Neutrophil (primary cell): ENCODE results near the gene DNAAF1.

Experiments
- H3K27ac ChIP-seq: fragments of 200-600 bp; sonication (generic); 2 replicates; pipeline ENCODE4 v1.5.1; 2016; ENCODE audit warnings: mild to moderate bottlenecking, moderate library complexity
- H3K27me3 ChIP-seq: fragments of 200-600 bp; sonication (generic); 2 replicates; pipeline ENCODE4 v1.6.0; 2016; ENCODE audit warnings: mild to moderate bottlenecking
- H3K36me3 ChIP-seq: fragments of 200-600 bp; sonication (generic); 2 replicates; pipeline ENCODE4 v1.5.1; 2017
- H3K4me1 ChIP-seq, 2 experiments: fragments of 200-600 bp in 1 of 2; sonication (generic) in 1 of 2; 1 replicate in 1 of 2; 2 replicates in 1 of 2; pipeline versions ENCODE4 v1.5.1 to v1.6.1; 2013 to 2016; ENCODE audit warnings: low read depth in 1 of 2, low read length in 1 of 2, mild to moderate bottlenecking in 1 of 2, moderate library complexity in 1 of 2; ENCODE audit not compliant: control insufficient read depth in 1 of 2, insufficient read depth in 1 of 2
- H3K4me3 ChIP-seq, 2 experiments: fragments of 200-600 bp in 1 of 2; sonication (generic) in 1 of 2; 1 replicate in 1 of 2; 2 replicates in 1 of 2; pipeline ENCODE4 v1.5.1; 2013 to 2016; ENCODE audit warnings: low read depth in 1 of 2, low read length in 1 of 2, mild to moderate bottlenecking in 1 of 2, moderate library complexity in 1 of 2
- H3K9me3 ChIP-seq: fragments of 200-600 bp; sonication (generic); 2 replicates; pipeline ENCODE4 v1.5.1; 2016
- CTCF ChIP-seq: fragments of 200-600 bp; sonication (generic); IDR thresholded peaks from 2 replicates; pipeline ENCODE4 v1.5.1; 2016; ENCODE audit warnings: antibody characterized with exemption

Gene DNAAF1

DNA sequence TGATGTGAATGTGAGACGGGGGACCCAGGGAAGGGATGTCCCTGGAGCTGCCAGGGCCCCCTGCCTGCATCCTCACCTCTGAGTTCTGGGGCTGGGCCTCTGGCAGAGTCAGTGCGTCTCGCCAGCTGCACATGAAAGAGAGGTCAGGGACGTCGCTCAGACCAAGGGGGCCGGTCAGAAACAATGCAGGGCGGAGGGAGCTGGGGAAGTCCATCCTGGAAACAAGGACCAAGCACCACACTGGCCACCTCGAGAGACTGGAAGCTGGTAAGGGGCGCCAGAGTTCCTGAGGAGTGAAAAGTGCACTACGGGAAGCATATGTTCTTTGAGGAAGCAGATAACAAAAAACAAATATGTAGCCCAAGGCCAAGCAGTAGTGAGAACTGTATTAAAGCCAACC, 39.7 kb downstream of the DNAAF1 start:
- no peak for TF ChIP-seq CTCF
- Histone ChIP-seq H3K9me3 (no peaks in the 10 kb centered on the region), H3K4me1 (peaks cover 11 to 13% of the 10 kb centered on the region in 2 experiments), H3K27ac (no peak overlapping the region), H3K4me3 (no peak overlapping the region), H3K36me3 (peaks cover 49% of the 10 kb centered on the region), H3K27me3 (no peaks in the 10 kb centered on the region)

- H3K27me3 ChIP-seq, result no peaks in the 10 kb centered on the region
- TF ChIP-seq CTCF, result peak; percentile 98
- peak within 1 kb of the TSS; percentile 89 to 97 for H3K4me3 ChIP-seq
- H3K4me1 ChIP-seq, result peaks cover 11 to 13% of the 10 kb centered on the region in 2 experiments
- peaks cover 29% of the 10 kb centered on the region for H3K36me3 ChIP-seq
- H3K27ac ChIP-seq, result peak within 1 kb of the TSS; percentile 65
- H3K9me3 ChIP-seq, result no peaks in the 10 kb centered on the region
Observed at GRCh38 chr16:84186685-84187437, 41.8 kb downstream of the DNAAF1 start, which contains the start of gene TAF1C. Gene TAF1C, minus strand, starts transcription at chr16:84187057. Its CDS starts 2,069 bp downstream, at chr16:84184988.

GRCh38 chr16:84190731-84191388, 45.8 kb downstream of the DNAAF1 start, which contains the start of gene ADAD2:
Gene ADAD2, plus strand, starts transcription at chr16:84191157. Its CDS starts 74 bp downstream, at chr16:84191231.
- no peak for TF ChIP-seq CTCF
- H3K27me3 ChIP-seq, result peaks cover 19% of the 10 kb centered on the region
- no peaks in the 10 kb centered on the region for H3K9me3 ChIP-seq
- H3K4me3 ChIP-seq, result no peak within 1 kb of the TSS
- no peak within 1 kb of the TSS for H3K27ac ChIP-seq
- H3K4me1 ChIP-seq, result peaks cover 10 to 12% of the 10 kb centered on the region in 2 experiments
- no peaks in the 10 kb centered on the region for H3K36me3 ChIP-seq

DNA sequence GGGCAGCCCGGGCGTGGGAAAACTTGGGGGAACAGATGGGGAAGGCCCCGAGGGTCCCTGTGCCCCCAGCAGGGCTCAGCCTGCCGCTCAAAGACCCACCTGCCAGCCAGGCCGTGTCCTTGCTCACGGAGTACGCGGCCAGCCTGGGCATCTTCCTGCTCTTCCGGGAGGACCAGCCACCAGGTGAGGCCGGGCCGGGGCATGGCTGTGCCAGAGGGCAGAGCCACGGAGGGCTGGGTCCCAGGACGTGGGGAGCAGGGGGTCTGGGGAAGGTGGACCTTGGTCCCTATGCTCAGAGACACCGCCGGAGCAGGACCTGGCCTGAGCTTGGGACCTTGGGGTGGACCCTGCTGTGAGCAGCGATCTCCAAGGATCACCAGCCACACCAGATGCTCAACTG, 46.4 kb downstream of the DNAAF1 start:
- no peak overlapping the region for H3K27ac ChIP-seq
- H3K4me1 ChIP-seq, result peaks cover 4 to 6% of the 10 kb centered on the region in 2 experiments
- H3K27me3 ChIP-seq, result peaks cover 19% of the 10 kb centered on the region
- H3K9me3 ChIP-seq, result no peaks in the 10 kb centered on the region
- TF ChIP-seq CTCF, result no peak
- H3K4me3 ChIP-seq, result no peak overlapping the region
- no peaks in the 10 kb centered on the region for H3K36me3 ChIP-seq

DNA sequence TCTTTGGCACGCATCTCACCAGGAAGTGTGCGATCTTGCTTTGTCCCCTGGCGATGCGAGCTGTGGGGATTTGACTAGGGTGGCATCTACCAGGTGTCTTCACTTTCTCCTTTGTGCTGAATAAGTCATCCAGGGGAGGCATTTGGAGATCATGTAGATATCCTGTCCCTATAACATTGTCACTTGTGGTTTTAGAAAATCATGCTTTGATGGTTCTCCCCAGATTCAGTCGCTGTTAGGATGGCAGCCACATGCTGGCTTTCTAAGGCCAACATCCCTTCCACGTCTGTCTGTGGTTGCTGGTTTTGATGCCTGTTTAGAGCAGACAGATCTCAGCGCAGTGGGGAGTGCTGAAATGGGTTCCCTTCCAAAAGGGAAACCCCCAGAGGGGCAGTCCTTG, 48.4 kb downstream of the DNAAF1 start:
- TF ChIP-seq CTCF, result no peak
- H3K27ac ChIP-seq, result no peak overlapping the region
- no peaks in the 10 kb centered on the region for H3K4me1 ChIP-seq
- peaks cover 19% of the 10 kb centered on the region for H3K27me3 ChIP-seq
- H3K9me3 ChIP-seq, result no peaks in the 10 kb centered on the region
- no peaks in the 10 kb centered on the region for H3K36me3 ChIP-seq
- H3K4me3 ChIP-seq, result no peak overlapping the region
